NOMO-1 treated with dmso at 0.1 percent for 144 hours (cell line): ENCODE data around the gene ACOX3.
"Not testable (repeated sequence)": the region's sequence is repeated elsewhere in the genome, so short reads cannot be mapped to it uniquely, and the experiment has no call there.

Experiments
- DNase-seq: peaks from one replicate; lab custom pipeline; 2025; ENCODE audit not compliant: unreplicated experiment; lab: John Stamatoyannopoulos, UW

The ACOX3 gene

GRCh38 chr4:8355864-8356565 lies 84.5 kb downstream of the ACOX3 start:
- no peak for DNase-seq

- no peak for DNase-seq
Measured at GRCh38 chr4:8355306-8355705, 85.2 kb downstream of the ACOX3 start.

DNA sequence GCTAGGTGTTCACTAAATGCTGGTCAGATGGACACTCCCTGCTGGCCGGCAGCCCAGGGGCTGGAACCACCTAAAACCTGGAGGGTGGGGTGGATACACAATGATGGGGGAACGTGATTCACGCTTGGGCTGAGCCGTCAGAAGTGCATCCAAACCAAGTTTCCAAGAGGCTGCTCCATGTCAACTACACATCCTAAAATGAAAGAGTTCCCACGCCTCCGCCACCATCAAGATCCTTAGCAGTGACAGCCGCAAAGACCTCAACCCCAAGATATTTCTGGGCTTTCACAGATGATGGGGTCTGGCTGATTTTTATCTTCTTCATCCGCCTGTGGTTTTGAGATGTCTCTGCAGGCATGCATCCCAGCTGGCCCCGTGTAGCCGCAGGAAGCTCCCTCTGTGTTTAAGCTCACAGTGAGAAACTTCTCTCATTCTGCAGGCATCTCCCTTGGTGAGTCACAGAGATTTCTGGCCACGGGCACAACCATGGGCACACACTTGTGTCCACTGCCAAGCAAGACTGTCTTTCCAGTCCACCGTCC lies 86.5 kb downstream of the ACOX3 start:
- DNase-seq, result no peak

DNA sequence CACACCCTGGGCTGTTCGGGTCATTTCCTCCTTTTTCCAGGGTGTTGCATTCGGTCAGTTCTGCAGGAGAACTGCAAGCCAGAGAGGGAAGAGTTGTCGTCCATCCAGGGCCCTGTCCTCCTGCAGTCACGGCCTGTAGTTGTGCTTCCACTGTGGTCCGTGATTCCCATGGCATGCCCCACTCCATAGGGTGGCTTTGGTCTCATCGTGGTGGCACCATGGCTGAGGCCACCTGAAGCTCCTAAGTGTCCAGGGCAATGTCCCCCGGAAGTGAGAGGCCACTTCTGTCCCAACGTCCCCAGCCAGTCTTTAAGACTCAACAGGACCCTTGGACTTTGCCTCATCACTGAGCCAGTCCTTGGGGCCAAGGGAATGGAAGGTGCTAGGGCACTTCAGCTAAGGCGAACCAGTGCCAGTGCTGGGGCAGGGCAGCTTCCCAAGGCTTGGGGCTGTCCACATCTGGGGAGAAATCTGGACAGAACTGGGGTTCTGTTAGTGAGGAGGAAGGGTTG lies 87.3 kb downstream of the ACOX3 start:
- no peak for DNase-seq

- DNase-seq, result no peak
Measured at GRCh38 chr4:8352368-8353157, 88.0 kb downstream of the ACOX3 start.

- DNase-seq, result no peak
Measured at GRCh38 chr4:8351931-8352367, 88.6 kb downstream of the ACOX3 start.

- DNase-seq, result no peak
Measured at GRCh38 chr4:8350841-8351461, 89.6 kb downstream of the ACOX3 start.

GRCh38 chr4:8350352-8350751 lies 90.2 kb downstream of the ACOX3 start:
- DNase-seq, result no peak

- DNase-seq, result no peak
Measured at GRCh38 chr4:8349664-8350236, 90.8 kb downstream of the ACOX3 start.

DNA sequence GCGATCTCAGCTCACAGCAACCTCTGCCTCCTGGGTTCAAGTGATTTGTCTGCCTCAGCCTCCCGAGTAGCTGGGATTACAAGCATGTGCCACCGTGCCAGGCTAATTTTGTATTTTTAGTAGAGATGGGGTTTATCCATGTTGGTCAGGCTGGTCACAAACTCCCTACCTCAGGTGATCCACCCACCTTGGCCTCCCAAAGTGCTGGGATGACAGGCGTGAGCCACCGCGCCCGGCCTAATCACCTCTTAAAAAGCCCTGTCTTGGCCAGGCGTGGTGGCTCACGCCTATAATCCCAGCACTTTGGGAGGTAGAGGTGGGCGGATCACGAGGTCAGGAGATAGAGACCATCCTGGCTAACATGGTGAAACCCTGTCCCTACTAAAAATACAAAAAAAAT lies 91.3 kb downstream of the ACOX3 start:
- not testable (repeated sequence) for DNase-seq

DNA sequence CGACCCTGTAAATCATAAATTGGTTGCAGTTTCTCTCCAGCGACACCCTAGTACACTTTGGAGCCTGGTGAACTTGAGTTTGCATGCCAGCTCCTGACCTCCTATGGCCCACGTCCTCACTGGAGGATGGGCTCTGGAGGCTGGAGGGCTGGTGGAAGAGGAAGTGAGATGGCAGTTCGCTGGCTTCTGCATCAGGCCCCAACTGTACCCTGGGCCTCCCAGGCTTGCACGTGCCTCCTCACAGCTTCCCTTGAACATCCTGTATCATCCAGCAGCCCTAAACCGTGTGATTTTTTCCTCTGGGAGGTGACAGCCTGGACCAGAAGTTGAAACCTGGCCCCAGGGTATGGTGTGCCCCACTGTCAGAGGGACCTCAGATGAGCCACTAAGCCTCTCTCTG lies 92.5 kb downstream of the ACOX3 start:
- peak; percentile 26 for DNase-seq

DNA sequence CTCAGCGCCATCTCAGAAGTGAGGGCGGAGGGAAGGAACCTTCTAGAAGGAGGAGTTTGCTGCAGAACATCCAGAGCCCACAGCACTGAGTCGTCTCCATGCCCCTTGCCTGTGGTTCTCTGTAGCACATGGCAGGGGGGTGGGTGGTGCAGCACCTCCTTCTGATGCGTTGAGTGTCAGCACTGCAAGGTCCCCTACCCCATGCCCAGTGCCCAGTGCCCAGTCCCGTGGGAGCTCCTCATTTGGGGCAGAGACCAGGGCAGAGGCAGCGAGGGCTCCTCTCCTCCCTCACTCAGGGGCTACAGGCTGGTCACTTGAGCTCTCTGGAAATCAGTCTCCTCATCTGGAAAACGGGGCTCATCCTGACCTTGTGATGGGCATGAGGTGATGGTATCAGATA lies 92.9 kb downstream of the ACOX3 start:
- no peak for DNase-seq

- no peak for DNase-seq
Measured at GRCh38 chr4:8346838-8347605, 93.5 kb downstream of the ACOX3 start.

- DNase-seq, result no peak
Measured at GRCh38 chr4:8345946-8346814, 94.3 kb downstream of the ACOX3 start.

- no peak for DNase-seq
Measured at GRCh38 chr4:8345053-8345945, 95.2 kb downstream of the ACOX3 start.

DNA sequence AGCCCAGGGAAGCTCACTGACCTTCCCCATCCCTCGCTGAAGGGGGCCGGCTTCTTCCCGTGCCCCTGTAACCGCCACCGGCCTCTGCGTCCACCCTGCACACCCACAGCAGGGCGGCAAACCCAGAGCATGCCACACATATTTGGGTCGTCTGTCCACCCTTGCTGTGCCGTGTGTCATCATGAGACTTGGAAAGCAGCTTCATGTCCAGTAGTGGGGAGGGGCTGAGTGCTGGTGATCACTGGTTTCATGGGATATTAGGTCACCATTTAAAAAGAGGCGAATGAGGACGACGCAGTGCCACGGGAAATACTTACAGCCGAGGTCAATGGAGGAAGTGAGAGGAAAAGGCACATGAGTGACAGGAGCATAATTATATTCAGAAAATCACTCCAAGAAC lies 96.1 kb downstream of the ACOX3 start:
- DNase-seq, result no peak

DNA sequence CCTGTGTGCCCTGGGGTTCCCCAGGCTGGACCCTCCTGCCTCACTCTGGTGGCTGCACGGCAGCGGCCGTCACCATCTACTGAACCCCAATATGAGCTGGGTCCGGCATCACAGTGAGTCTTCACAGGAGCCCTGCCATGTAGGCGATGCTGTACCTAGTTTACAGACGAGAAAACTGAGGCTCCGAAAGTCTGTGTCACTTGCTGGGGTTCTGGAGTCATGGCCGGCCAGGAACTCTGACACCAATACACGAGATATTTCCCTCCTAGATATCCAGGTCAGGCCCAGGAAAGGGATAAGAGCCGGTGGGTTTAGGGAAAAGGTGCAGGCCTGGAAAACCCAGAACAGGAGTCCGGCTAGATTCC lies 96.6 kb downstream of the ACOX3 start:
- no peak for DNase-seq

- no peak for DNase-seq
Measured at GRCh38 chr4:8343262-8343966, 97.1 kb downstream of the ACOX3 start.
